NCI-H510A (cell line): ENCODE results near the gene STARD8.
"Not testable (repeated sequence)": the region's sequence is repeated elsewhere in the genome, so short reads cannot be mapped to it uniquely, and the experiment has no call there.

ENCODE experiments used
- DNase-seq: peaks from one replicate; lab custom pipeline; 2025; lab: John Stamatoyannopoulos, UW

Gene STARD8

DNA sequence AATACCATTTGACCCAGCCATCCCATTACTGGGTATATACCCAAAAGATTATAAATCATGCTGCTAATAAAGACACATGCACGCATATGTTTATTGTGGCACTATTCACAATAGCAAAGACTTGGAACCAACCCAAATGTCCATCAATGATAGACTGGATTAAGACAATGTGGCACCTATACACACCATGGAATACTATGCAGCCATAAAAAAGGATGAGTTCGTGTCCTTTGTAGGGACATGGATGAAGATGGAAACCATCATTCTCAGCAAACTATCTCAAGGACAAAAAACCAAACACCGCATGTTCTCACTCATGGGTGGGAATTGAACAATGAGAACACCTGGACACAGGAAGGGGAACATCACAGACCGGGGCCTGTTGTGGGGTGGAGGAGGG, 9.0 kb downstream of the STARD8 start:
- not testable (repeated sequence) for DNase-seq

DNA sequence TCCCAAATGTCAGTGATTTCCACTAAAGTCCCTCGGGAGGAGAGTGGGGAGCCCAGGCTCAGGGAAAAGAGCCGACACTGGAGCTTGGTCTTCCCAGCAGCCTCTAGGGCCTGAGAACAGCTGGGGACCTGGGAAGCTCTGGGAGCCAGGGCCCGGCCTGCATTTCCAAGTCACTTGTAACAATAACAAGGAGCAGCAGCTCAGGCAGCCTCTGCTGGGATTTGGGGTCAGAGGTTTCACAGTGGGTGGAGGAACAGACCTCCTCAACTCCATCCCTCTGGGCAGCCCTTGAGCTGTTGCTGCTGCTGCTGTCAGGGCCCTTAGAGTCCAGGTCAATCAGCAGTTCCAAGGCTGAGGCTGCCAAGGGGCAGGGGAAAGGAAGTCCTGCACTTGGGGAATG, 11.1 kb downstream of the STARD8 start:
- DNase-seq: no peak

GRCh38 chrX:68659385-68659784, 11.9 kb downstream of the STARD8 start:
- DNase-seq: no peak

DNA sequence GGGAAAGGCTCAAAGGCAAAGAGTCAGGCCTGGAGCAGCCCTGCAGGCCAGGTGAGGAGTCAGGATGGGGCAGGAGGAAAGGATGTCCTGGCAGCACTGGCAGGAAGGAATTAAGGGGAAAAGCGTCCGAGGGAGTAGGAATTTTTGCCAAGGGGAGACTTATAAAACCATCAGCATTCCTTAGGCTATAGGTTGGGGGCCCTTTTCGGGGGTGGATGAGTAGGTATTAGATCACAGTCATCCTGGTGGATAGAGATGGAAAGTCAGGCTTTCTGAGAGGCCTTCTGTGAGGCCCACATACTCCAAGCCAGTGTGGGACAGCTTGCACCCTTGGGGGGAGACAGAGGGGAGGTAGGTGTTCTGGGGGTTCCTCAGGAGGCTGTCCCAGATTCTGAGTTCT, 12.3 kb downstream of the STARD8 start:
- DNase-seq: no peak

- no peak for DNase-seq
These were observed 13.3 kb downstream of the STARD8 start for GRCh38 chrX:68660746-68661145.

GRCh38 chrX:68665502-68665901, 18.0 kb downstream of the STARD8 start:
- DNase-seq: no peak

- DNase-seq: no peak
These were observed 19.1 kb downstream of the STARD8 start for GRCh38 chrX:68666580-68666979.

DNA sequence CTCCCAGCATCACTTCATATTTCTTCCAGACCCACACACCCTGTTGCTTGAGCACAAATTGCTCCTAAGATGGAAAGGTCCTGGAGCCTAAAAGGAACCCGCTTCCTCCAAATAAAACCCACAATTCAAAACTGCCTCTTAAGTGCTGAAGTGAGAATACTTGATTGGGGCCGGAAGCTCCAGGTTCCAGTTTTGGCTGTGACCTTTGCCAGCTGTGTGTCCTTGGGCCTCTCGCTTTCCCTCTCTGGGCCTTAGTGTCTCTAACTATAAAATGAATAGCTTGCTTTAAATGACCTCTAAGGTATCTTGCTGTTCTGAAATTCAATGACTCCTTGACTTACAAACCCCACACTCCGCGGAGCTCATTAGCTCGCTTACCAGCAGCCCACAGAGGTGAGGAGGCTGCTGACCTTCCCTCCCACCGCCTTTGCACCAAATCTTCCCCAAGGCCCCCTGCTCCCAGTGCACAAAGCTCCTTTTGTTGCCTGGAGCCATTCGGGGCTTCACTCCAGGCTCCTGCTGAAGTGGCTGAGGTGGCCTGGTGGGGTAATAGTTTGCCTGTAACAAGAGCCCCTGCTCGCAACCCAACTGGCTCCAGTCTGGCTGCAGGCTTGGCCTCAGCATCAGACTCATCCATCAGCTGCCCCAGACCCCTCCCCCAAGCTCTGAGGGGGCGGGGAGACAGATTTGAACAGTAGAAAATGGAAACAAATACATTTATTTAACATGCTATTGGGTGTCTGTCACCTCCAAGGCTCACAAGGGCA, 21.8 kb downstream of the STARD8 start:
- no peak for DNase-seq

DNA sequence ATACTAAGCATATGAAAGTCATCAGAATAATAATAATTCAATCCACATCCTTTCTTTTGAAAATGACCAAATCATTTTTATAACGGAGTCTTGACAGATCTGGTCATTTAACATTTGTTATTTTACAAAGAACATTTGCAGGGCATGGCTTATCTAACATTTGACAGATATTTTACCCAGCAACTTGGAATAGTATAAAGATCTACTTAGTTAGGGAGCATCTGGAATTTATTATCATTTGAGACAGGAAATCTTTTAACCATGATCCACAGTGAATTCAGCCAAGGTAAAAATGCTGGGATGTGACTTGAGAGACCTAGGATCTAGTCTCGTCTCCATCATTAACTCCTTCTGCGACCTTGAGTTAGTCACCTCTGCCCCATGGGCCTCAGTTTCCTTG, 22.4 kb downstream of the STARD8 start:
- no peak for DNase-seq

- no peak for DNase-seq
These were observed 23.8 kb downstream of the STARD8 start for GRCh38 chrX:68671221-68671620.

DNA sequence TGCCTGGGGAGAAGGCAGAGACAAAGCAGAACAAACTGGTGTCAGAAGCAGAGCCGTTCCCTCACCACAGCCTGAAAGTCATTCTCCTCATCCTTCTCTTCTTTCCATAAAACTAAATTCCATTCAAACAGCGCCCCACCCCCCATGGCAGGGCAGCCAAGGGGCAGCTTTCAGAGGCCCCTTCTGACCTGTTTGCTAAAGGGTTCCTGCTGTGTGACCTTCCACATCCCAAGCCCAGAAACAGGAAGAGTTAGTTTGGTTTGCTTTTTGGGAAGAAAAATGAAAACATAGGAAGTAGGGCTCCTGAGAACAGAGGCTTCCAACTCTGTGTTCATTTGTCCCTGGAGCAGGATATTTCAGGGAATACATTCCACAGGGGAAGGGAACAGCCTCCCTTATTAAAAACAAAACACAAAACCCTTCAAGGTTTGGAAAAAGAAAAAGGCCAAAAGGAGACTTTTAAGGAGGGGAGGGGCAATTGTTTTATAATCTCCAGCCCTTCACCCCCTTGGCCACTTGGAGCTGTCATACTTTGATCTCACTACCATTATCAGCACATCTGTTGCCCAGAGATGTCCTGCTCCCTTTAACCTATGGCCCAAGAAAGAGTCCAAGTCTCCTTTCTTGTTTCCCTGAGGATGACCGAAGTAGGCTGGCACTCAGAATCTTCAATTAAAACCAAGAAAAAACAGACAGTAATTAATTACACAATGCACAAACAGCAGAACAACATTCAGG, 25.3 kb downstream of the STARD8 start:
- no peak for DNase-seq

GRCh38 chrX:68675571-68675970, 28.1 kb downstream of the STARD8 start:
- DNase-seq: no peak

DNA sequence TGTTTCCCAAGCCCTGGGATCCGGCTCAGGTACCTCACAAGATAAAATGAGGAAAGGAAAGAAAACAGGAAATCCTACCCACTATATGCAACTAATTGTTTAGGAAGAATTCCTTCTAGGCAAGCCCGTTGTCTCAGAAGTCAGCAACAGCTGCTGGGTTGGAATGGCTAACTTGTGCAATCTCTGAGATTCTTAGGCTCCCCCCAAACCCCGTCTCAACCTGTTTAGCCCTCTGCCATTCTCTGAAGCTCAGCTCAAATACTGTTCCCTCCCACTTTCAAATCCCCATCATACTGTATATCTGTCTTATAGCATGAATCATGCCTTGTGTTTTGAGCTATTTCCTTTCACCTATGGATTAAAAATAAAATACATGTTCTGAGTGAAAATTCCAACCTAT, 28.9 kb downstream of the STARD8 start:
- DNase-seq: no peak

DNA sequence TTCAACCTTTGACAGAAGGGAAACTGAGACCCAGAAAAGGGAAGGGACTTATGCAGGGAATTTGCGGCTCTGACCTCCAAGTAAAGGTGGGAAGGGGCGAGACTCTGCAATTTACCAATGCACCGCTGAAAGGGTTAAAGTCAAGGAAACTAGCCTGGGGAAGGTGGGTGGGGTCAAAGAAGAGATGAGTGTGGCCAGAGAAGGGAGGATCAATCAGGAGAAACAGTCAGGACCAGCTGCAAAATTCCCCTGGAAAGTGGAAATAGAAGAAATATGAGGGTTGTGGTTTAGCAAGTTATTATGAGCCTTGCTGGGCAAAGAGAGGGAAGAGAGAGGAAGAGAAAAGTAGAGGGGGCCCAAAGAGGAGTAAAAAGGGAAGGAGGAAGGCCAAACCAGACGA, 30.5 kb downstream of the STARD8 start:
- DNase-seq: no peak

DNA sequence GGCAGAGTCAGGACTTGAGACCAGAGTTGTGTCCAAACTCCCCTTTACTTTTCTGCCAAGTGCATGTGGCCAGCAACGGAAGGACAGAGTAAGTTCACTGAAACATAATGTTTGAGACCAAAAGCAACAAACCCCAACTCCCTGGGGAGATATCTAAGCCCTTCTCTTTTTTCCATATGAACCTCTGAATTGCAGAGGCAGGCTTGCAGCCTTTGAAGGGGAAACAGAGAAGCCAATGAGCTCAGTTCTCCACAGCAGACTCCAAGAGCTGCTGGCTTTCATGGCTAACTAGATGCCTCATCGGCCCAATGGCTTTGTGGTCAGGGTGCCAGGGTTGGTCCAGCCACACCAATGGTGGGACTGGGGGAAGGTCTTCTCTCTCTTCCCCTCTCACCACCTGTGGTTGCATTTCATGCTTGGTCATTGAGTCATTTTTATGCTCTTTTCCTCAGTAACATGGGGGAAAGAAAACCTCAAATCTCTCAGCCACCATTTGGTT, 34.0 kb downstream of the STARD8 start:
- DNase-seq: no peak

DNA sequence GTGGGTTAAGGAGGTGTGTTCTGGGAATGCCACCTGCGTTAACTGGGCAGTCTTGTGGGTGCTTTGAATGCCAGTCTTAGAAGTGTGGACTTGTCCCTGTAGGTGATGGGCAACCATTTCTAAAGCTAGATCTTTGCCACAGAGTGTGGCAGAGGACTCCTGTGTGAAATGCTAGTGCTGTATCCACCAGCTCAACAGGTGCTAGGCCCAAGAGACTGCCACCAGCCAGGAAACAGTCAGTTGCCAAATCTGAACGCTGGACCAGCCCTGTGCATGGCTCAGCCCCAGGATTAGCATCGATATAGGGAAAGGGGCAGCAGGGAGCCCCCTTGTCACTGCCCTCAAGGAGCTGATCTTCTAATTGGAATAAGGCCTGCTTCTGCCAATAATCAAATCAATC, 35.3 kb downstream of the STARD8 start:
- no peak for DNase-seq

- no peak for DNase-seq
These were observed 36.1 kb downstream of the STARD8 start for GRCh38 chrX:68683580-68683979.

GRCh38 chrX:68684291-68684918, 36.9 kb downstream of the STARD8 start:
- no peak for DNase-seq

DNA sequence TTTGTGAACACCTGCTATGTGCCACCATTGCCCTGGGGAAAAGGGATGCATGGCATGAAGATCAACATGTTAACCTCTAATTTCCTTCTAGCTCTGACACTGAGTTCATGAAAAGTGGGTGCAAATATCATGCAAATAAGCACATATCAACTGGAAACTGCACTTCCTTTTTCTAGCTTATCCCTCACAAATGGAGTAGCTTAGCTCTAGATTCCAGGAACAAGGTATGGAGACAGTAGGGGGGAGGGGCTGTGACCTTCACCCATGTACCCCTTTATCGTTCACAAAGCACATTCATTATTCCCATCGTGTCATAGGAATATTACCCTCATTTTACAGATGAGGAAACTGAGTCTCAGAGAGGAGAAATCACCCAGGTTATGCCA, 37.4 kb downstream of the STARD8 start:
- DNase-seq: no peak

- no peak for DNase-seq
These were observed 38.2 kb downstream of the STARD8 start for GRCh38 chrX:68685685-68686084.

GRCh38 chrX:68686097-68686977, 38.9 kb downstream of the STARD8 start:
- DNase-seq: no peak

GRCh38 chrX:68688931-68689330, 41.5 kb downstream of the STARD8 start:
- DNase-seq: not testable (repeated sequence)
